ENCODE results near the gene SORCS1. TPM values are rescaled to one million over a fixed set of nuclear protein-coding genes. Genes with fewer than 3 reads are reported as not detected.

Gene SORCS1
- total RNA-seq, 4 donors from 2014 or later: 7.1 to 16.7 (median 10.7) TPM

GRCh38 chr10:106771154-106771553 lies 393.4 kb downstream of the SORCS1 start:
- peaks cover 0 to 2% (median 0%) of the 10 kb centered on the region in 4 donors for H3K27me3 ChIP-seq
- H3K36me3 ChIP-seq: no peaks in the 10 kb centered on the region
- DNase-seq (ENCODE audit: extremely low spot score): no peak
- H3K9me3 ChIP-seq: no peaks in the 10 kb centered on the region
- intact Hi-C loops (cut with DNase I): no loop called here
- TF ChIP-seq EP300 (IDR thresholded peaks at IDR 0.05): no peak
- TF ChIP-seq POLR2A (IDR thresholded peaks at IDR 0.05; ENCODE audit: low read depth): no peak
- no peak for TF ChIP-seq CTCF (IDR thresholded peaks at IDR 0.05)
- TF ChIP-seq POLR2AphosphoS5 (IDR thresholded peaks at IDR 0.05): no peak
- H3K4me1 ChIP-seq: no peaks in the 10 kb centered on the region
- 66% methylated on average over 2 of the region's 2 CpGs for WGBS
- H3K4me3 ChIP-seq: no peak overlapping the region
- H3K27ac ChIP-seq (replicated peaks in 1 of 4): no peak overlapping the region

- Histone ChIP-seq H3K36me3 (no peaks in the 10 kb centered on the region), H3K27ac (replicated peaks in 1 of 4) (no peak overlapping the region), H3K27me3 (peaks cover 0 to under 1% (median 0%) of the 10 kb centered on the region in 4 donors), H3K4me1 (no peaks in the 10 kb centered on the region), H3K9me3 (no peaks in the 10 kb centered on the region), H3K4me3 (no peak overlapping the region)
- no peak for TF ChIP-seq POLR2A (IDR thresholded peaks at IDR 0.05; ENCODE audit: low read depth)
- TF ChIP-seq CTCF (IDR thresholded peaks at IDR 0.05): no peak
- no peak for TF ChIP-seq POLR2AphosphoS5 (IDR thresholded peaks at IDR 0.05)
- no peak for TF ChIP-seq EP300 (IDR thresholded peaks at IDR 0.05)
- no peak for DNase-seq (ENCODE audit: extremely low spot score)
- intact Hi-C loops (cut with DNase I): no loop called here
Observed at GRCh38 chr10:106768204-106768603, 396.3 kb downstream of the SORCS1 start.

DNA sequence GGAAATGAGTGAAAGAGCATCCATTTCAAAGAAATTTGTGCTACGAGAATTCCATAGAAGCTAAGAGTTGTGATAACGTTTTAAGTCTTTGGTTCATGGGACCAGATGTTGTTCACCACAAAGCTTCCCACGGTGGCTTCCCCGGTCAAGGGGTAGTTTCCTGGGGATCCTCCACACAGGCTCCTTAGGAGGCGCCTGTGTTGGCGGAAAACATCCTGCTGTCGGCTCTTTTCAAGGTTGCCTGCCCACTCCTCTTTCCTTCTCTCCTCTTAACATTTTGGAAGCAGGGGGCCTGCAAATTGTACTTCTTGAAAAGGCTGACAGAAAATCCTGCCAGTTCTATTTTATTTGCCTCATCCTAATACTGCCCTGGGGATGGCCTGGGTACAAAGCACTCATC lies 398.6 kb downstream of the SORCS1 start:
- TF ChIP-seq POLR2AphosphoS5 (IDR thresholded peaks at IDR 0.05) (no peak), CTCF (IDR thresholded peaks at IDR 0.05) (no peak), POLR2A (IDR thresholded peaks at IDR 0.05; ENCODE audit: low read depth) (no peak), EP300 (IDR thresholded peaks at IDR 0.05) (no peak)
- H3K4me1 ChIP-seq: no peaks in the 10 kb centered on the region
- H3K27ac ChIP-seq (replicated peaks in 1 of 4): no peak overlapping the region
- no peaks in the 10 kb centered on the region for H3K36me3 ChIP-seq
- WGBS: 93% methylated on average over 7 of the region's 7 CpGs
- no peak for DNase-seq (ENCODE audit: extremely low spot score)
- no peak overlapping the region for H3K4me3 ChIP-seq
- intact Hi-C loops (cut with DNase I): no loop called here
- no peaks in the 10 kb centered on the region for H3K27me3 ChIP-seq
- no peaks in the 10 kb centered on the region for H3K9me3 ChIP-seq

GRCh38 chr10:106765241-106765754 lies 399.2 kb downstream of the SORCS1 start:
- H3K4me1 ChIP-seq: no peaks in the 10 kb centered on the region
- no peak for DNase-seq (ENCODE audit: extremely low spot score)
- no peaks in the 10 kb centered on the region for H3K9me3 ChIP-seq
- WGBS: 77% methylated on average over 1 of the region's 1 CpG
- intact Hi-C loops (cut with DNase I): no loop called here
- H3K4me3 ChIP-seq: no peak overlapping the region
- H3K27ac ChIP-seq (replicated peaks in 1 of 4): no peak overlapping the region
- TF ChIP-seq POLR2AphosphoS5 (IDR thresholded peaks at IDR 0.05) (no peak), POLR2A (IDR thresholded peaks at IDR 0.05; ENCODE audit: low read depth) (no peak), EP300 (IDR thresholded peaks at IDR 0.05) (no peak), CTCF (IDR thresholded peaks at IDR 0.05) (no peak)
- H3K36me3 ChIP-seq: no peaks in the 10 kb centered on the region
- no peaks in the 10 kb centered on the region for H3K27me3 ChIP-seq

DNA sequence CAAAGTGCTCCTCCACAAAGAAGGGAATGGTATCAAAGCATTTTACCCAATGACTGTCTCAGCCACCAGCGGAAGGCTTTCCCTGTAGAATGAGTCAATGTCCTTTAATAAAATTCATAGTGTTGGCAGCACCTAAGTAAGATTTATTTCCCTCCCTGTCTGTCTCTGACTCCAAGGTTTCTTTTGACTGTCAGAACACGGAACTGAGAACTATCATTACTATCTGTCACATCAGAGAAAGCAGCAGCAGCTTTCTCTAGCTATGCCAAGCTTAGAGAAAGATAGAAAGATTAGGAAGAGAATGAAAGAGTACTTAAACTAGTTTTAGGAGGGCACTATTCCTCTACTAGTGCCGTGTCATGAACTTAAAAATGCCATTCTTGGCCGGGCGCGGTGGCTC lies 400.1 kb downstream of the SORCS1 start:
- Histone ChIP-seq H3K36me3 (no peaks in the 10 kb centered on the region), H3K4me3 (no peak overlapping the region), H3K4me1 (no peaks in the 10 kb centered on the region), H3K27me3 (no peaks in the 10 kb centered on the region), H3K27ac (replicated peaks in 1 of 4) (no peak overlapping the region), H3K9me3 (no peaks in the 10 kb centered on the region)
- intact Hi-C loops (cut with DNase I): no loop called here
- TF ChIP-seq EP300 (IDR thresholded peaks at IDR 0.05): no peak
- DNase-seq (ENCODE audit: extremely low spot score): no peak
- 88% methylated on average over 6 of the region's 6 CpGs for WGBS

Measured in esophagus muscularis mucosa (tissue), 4 donors.